Stimulated activated CD8-positive, alpha-beta memory T cell treated with anti-CD3 and anti-CD28 coated beads, Interleukin-15, amount 100 ng/mL, for 24 hours (primary cell): ENCODE results near the gene NUPR1.
A peak's percentile ranks its signal among the peaks of the same experiment; 100 is the strongest.
"Not testable (repeated sequence)": the region's sequence is repeated elsewhere in the genome, so short reads cannot be mapped to it uniquely, and the experiment has no call there.

ENCODE experiments used
- DNase-seq: peaks from one replicate; pipeline ENCODE4 v3.0.0-alpha.2; 2020; ENCODE audit warnings: low read depth

Gene NUPR1

GRCh38 chr16:28497861-28498599 lies 40.7 kb downstream of the NUPR1 start:
- DNase-seq = no peak

DNA sequence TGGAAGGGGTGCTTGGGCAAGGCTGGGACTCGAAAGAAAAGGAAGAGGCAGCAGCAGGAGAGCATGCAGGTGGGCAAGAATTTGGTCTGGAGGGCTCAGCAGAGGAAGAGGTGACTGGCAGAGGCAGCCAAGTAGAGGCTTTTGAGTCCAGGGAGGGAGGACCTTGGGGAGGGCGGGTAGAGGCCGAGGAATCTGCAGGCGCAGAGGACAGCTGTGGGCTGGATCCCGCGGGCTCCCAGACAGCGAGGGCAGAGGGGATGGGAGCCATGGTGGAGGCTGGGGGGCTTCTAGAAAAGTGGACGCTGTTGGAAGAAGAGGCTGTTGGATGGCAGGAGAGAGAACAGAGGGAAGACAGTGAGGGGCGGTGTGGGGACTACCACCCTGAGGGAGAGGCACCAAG lies 41.4 kb downstream of the NUPR1 start:
- no peak for DNase-seq

DNA sequence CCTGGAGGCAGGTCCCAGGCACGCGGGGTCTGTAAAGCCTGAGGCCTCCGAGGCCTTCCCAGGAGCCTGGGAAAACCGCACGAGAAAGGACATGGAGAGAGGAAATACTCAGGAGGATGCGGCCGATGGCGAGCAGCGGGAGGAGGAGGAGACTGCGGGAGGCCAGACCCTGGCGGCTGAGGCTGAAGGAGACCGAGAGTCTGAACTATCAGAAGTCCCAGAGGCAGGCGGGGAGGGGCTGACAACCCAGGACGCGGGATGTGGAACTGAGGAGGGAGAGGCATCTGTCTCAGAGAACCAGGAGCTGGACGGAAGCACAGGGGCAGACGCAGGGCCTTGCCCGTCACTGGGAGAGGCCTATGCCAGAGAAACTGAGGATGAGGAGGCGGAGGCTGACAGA lies 41.9 kb downstream of the NUPR1 start:
- DNase-seq = no peak

DNA sequence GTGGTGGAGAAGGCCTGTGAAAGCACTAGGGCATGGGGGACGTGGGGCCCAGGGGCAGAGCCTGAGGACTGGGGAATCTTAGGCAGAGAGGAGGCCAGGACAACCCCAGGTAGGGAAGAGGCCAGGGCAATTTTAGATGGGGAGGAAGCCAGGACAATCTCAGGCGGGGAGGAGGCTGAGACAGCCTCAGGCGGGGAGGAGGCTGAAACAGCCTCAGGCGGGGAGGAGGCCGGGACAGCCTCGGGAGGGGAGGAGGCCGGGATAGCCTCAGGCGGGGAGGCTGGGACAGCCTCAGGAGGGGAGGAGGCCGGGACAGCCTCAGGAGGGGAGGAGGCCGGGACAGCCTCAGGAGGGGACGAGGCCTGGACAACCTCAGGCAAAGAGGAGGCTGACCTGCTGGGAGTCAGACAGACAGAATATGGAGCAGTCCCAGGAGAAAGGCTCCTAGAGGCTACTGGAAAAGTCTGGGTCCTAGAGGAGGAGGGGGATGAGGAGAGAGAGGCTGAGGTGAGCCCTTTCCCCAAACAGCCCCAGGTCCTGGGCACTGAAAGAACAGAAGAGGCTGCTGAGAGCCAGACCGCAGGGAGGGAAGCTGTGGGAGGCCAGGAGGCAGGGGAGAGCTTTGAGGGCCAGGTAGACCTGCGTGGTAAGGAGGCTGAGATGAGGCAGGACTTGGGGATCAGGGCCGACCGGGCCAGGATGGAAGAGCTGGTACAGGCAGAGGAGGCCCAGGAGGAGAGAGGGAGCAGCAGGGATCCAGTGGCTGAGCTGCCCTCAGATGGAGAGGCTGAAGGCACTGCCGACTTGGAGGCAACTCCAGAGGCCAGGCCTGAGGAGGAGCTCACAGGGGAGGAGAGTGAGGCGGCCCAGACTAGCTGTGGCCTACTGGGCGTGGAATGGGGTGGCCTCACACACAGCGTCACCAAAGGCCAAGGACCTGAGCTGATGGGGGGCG lies 42.7 kb downstream of the NUPR1 start:
- DNase-seq = no peak

DNA sequence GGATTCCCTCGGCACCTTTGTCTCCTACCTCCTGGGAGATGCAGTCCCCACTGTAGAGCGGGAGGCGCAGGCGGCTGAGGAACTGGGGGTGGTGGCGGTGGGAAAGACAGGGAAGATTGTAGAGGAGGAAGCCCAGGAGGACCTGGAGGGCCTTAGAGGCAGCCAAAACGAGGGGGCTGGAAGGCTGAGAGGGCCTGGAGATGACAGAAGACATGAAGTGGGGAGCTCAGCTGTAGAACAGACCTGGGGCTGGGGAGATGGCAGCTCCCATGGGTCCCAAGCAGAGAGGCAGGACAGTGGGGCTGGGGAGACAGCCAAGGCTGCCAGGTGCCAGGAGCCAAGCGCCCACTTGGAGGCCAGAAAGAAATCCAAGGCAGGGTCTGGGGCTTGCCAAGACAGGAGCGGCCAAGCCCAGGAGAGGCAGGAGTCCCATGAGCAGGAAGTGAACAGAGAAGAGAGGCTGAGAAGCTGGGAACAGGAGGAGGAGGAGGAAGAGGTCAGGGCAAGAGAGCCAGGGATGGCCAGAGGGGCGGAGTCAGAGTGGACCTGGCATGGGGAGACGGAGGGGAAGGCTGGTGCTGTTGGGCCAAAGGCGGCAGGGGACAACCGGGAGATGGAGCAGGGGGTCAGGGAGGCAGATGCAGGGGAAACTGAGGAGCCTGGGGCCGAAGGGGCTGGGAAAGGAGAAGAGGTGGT lies 43.5 kb downstream of the NUPR1 start:
- DNase-seq = no peak

- peak; percentile 41 for DNase-seq
These were observed 44.5 kb downstream of the NUPR1 start, which contains the start of gene APOBR for GRCh38 chr16:28494121-28494851. Gene APOBR (plus strand): TSS chr16:28494643. CDS start chr16:28494682, 39 bp downstream.

DNA sequence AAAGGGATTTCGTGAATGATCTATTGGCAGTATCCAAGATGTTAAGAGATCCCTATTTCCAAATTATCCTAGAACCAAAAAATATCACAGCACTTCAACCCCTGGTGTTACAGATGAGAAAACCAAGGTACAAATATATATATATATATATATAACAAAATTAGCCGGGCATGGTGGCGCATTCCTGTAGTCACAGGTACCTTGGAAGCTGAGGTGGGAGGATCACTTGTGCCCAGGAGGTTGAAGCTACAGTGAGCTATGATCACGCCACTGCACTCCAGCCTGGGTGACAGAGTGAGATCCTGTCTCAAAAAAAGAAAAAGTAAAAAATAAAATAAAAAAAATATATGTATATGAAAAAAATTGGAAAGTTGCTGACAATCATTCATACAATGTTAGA lies 46.3 kb downstream of the NUPR1 start:
- no peak for DNase-seq

GRCh38 chr16:28491970-28492474 lies 46.8 kb downstream of the NUPR1 start, which contains the start of gene CLN3:
Gene CLN3 (minus strand): TSS chr16:28492074. CDS start chr16:28491759, 315 bp downstream.
- peak; percentile 61 for DNase-seq

DNA sequence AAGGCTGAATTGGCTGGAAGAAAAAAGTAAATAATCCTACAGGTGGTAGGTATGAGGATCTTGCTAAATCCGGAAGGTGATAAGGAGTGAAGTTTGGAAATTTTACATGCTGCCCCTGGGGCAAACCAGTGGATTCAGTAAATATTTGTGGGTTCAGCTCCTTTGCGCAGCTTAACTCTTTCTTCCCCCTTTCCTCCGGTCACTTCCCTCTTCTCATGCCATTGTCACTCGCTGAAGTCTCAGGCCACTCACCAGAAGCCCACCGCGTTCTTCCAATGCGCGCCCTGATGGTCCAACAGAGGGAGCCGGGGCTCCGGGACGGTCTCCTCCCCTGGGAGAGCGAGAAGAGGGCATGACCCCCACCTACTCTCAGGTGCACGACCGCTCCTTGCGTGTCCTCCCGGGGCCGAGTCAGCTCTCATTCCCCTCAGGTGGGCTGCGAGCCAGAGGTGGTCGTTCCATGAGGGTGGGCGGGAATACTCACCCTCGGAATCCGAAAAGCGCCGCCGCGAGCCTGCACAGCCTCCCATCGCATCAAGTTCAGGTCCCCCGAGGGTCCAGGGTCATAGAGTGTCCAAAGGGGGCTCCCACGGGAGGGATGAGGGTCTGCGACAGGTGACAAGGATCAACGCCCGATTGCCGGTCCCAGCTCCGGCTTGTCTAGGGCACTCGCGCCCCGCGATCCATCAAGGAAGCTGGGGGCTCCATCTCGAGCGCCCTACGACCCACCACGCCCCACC lies 47.4 kb downstream of the NUPR1 start:
- DNase-seq = no peak

DNA sequence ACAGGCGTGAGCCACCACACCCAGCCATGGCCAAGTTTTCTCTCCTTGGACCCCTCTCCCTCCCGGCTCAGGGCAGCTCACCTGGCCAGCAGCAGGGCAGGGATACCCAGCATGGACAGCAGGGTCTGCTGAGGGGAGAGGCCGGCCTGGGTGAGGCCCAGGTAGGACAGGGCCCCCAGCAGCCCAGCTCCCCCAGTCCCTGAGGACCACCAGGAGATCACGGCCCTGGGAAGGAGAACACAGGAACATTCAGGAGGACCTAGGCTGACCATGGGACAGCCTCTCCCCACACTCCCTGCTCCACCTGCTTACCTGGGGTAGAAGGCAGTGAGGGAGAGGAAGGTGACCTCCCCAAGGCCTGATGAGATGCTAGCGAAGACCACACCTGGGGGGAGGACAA lies 52.5 kb downstream of the NUPR1 start:
- no peak for DNase-seq

- not testable (repeated sequence) for DNase-seq
These were observed 55.4 kb downstream of the NUPR1 start for GRCh38 chr16:28483361-28483760.
